Tibial nerve (tissue), 4 donors: ENCODE measurements around the gene MEIG1. TPM values are rescaled to one million over a fixed set of nuclear protein-coding genes. Genes with fewer than 3 reads are reported as not detected.
"Not testable (repeated sequence)": the region's sequence is repeated elsewhere in the genome, so short reads cannot be mapped to it uniquely, and the experiment has no call there.

Experiments used
- DNase-seq, 2 donors: peaks; one replicate each; pipeline ENCODE4 v3.0.0-alpha.2; 2019; ENCODE audit warnings: low spot score in 2 of 2
- H3K27ac ChIP-seq, 4 donors: fragments of 200-600 bp; sonication (generic) in 3 of 4; one replicate each; pipeline ENCODE4 v1.5.1; 2017 to 2019; ENCODE audit warnings: mild to moderate bottlenecking in 1 of 4
- H3K27me3 ChIP-seq, 2 donors: fragments of 200-600 bp; sonication (generic) in 1 of 2; one replicate each; pipeline versions ENCODE4 v1.5.1 to v1.6.0; 2017 to 2019
- H3K36me3 ChIP-seq, 3 donors: fragments of 200-600 bp; sonication (generic); one replicate each; pipeline ENCODE4 v1.5.1; 2018 to 2019
- H3K4me1 ChIP-seq, 4 donors: fragments of 200-600 bp; sonication (generic) in 3 of 4; one replicate each; pipeline ENCODE4 v1.5.1; 2017 to 2019
- H3K4me3 ChIP-seq, 4 donors: fragments of 200-600 bp; sonication (generic) in 3 of 4; one replicate each; pipeline ENCODE4 v1.5.1; 2017 to 2019; ENCODE audit warnings: mild to moderate bottlenecking in 1 of 4, moderate library complexity in 1 of 4
- H3K9me3 ChIP-seq, 4 donors: fragments of 200-600 bp; sonication (generic) in 3 of 4; one replicate each; pipeline ENCODE4 v1.5.1; 2017 to 2019
- CTCF ChIP-seq, 5 experiments: fragments of 200-600 bp in 3 of 5; fragments of 450-650 bp in 2 of 5; sonication (generic) in 3 of 5; IDR thresholded peaks; one replicate each; pipeline ENCODE4 v1.5.1; 2016 to 2019; ENCODE audit warnings: antibody characterized with exemption in 5 of 5, mild to moderate bottlenecking in 3 of 5, moderate library complexity in 2 of 5
- EP300 ChIP-seq, 2 donors: sonication (generic); formaldehyde crosslinking; IDR thresholded peaks; one replicate each; pipeline ENCODE4 v1.6.1; 2017; ENCODE audit warnings: antibody characterized with exemption in 2 of 2, mild to moderate bottlenecking in 1 of 2
- POLR2A ChIP-seq, 2 donors: fragments of 450-650 bp; IDR thresholded peaks; one replicate each; pipeline ENCODE4 v1.6.1; 2017; ENCODE audit warnings: antibody characterized with exemption in 2 of 2, mild to moderate bottlenecking in 2 of 2, moderate library complexity in 2 of 2
- WGBS, 2 donors: methylation state at CpG; one replicate each; pipeline ENCODE4 v1.1.5; 2018; 5-methylcytosine and 5-hydroxymethylcytosine counted together
- total RNA-seq, 4 donors: library from RNA; depleted of rRNA; stranded (reverse); fragments of >200 nt; gene quantifications; one replicate each; pipeline ENCODE4 v1.1.0, GENCODE V29; 2016

The MEIG1 gene
- total RNA-seq, 4 donors from 2014 or later = not detected

- no peaks in the 10 kb centered on the region for H3K4me1 ChIP-seq
- H3K36me3 ChIP-seq = no peaks in the 10 kb centered on the region
- H3K27ac ChIP-seq = no peak overlapping the region
- TF ChIP-seq EP300 (IDR thresholded peaks at IDR 0.05) (no peak), CTCF (IDR thresholded peaks at IDR 0.05) (no peak), POLR2A (IDR thresholded peaks at IDR 0.05) (no peak)
- WGBS, 2 donors = 73 to 78% methylated on average over 7 of the region's 7 CpGs
- no peak for DNase-seq
- no peaks in the 10 kb centered on the region for H3K27me3 ChIP-seq
- no peaks in the 10 kb centered on the region for H3K9me3 ChIP-seq
- H3K4me3 ChIP-seq = no peak overlapping the region
Observed at GRCh38 chr10:15015451-15015850, 56.3 kb downstream of the MEIG1 start.

- WGBS, 2 donors = 44 to 52% methylated on average over 2 to 4 of the region's 5 CpGs
- not testable (repeated sequence) for H3K27ac ChIP-seq, H3K4me3 ChIP-seq
Observed at GRCh38 chr10:15020966-15021365, 61.8 kb downstream of the MEIG1 start.

More at GRCh38 chr10:15020966-15021365, 61.8 kb downstream of the MEIG1 start:
- H3K9me3 ChIP-seq, H3K4me1 ChIP-seq, H3K27me3 ChIP-seq, H3K36me3 ChIP-seq, DNase-seq: not testable (repeated sequence)

Other genes with a start within 250 kb of the MEIG1 start
- 10 to 100 TPM in 3 of 4 donors, 1 to 10 TPM in 1; 9.8 to 26.7 (median 16.9) TPM for gene FAM107B, start 184.5 kb upstream of the MEIG1 start, total RNA-seq
- 1 to 10 TPM in 3 of 4 donors, not detected in 1; 1.2 to 5.0 (median 4.6) TPM for gene CDNF, start 121.4 kb upstream of the MEIG1 start, total RNA-seq
- gene HSPA14, start 121.1 kb upstream of the MEIG1 start, total RNA-seq = 10 to 100 TPM in 2 of 4 donors, 1 to 10 TPM in 2; 7.8 to 11.3 (median 10.5) TPM
- gene MSANTD7, start 121.1 kb upstream of the MEIG1 start, total RNA-seq = 10 to 100 TPM in 1 of 4 donors, 1 to 10 TPM in 3; 6.3 to 11.5 (median 7.9) TPM
- 1 to 10 TPM; 2.2 to 4.4 (median 3.0) TPM for gene SUV39H2, start 80.5 kb upstream of the MEIG1 start, total RNA-seq
- gene DCLRE1C, start 5.3 kb upstream of the MEIG1 start, total RNA-seq = 10 to 100 TPM in 3 of 4 donors, 1 to 10 TPM in 1; 9.6 to 28.8 (median 17.5) TPM
- 10 to 100 TPM in 1 of 4 donors, 1 to 10 TPM in 3; 2.9 to 15.3 (median 6.7) TPM for gene OLAH, start 84.6 kb downstream of the MEIG1 start, total RNA-seq
- gene ACBD7, start 129.4 kb downstream of the MEIG1 start, total RNA-seq = 10 to 100 TPM in 2 of 4 donors, 1 to 10 TPM in 2; 1.5 to 12.0 (median 7.4) TPM
- gene RPP38, start 138.0 kb downstream of the MEIG1 start, total RNA-seq = 10 to 100 TPM; 10.5 to 19.2 (median 16.5) TPM
- 10 to 100 TPM; 18.2 to 29.7 (median 24.0) TPM for gene NMT2, start 209.3 kb downstream of the MEIG1 start, total RNA-seq